Measurements from ENCODE around the gene RAX2. TPM values are rescaled to one million over a fixed set of nuclear protein-coding genes. Genes with fewer than 3 reads are reported as not detected.
"Not testable (repeated sequence)": the region's sequence is repeated elsewhere in the genome, so short reads cannot be mapped to it uniquely, and the experiment has no call there.

Gene RAX2
- total and polyA plus RNA-seq, 7 donors = not detected

GRCh38 chr19:3818466-3818865, 46.4 kb upstream of the RAX2 start:
- H3K27me3 ChIP-seq (ENCODE audit: insufficient read depth in 3 of 3, low read length in 2 of 3) = peaks cover 0 to 27% (median 10%) of the 10 kb centered on the region in 3 donors
- H3K36me3 ChIP-seq (ENCODE audit: insufficient read depth in 1 of 2, low read depth in 1 of 2) = no peaks in the 10 kb centered on the region
- H3K27ac ChIP-seq = no peak overlapping the region
- H3K9me3 ChIP-seq = no peaks in the 10 kb centered on the region
- TF ChIP-seq CTCF (IDR thresholded peaks at IDR 0.05) = no peak
- intact Hi-C loops (cut with DNase I) = no loop called here
- H3K4me3 ChIP-seq = no peak overlapping the region
- no peaks in the 10 kb centered on the region for H3K4me1 ChIP-seq
- ATAC-seq (no peak), DNase-seq (no peak)
- 28 to 35% (median 31%) methylated on average over 11 of the region's 11 CpGs for WGBS, 3 donors

- intact Hi-C loops (cut with DNase I) = no loop called here
- H3K36me3 ChIP-seq (ENCODE audit: insufficient read depth in 1 of 2, low read depth in 1 of 2) = no peaks in the 10 kb centered on the region
- DNase-seq (no peak), ATAC-seq (no peak)
- H3K4me3 ChIP-seq = no peak overlapping the region
- no peak overlapping the region for H3K27ac ChIP-seq
- H3K27me3 ChIP-seq (ENCODE audit: insufficient read depth in 3 of 3, low read length in 2 of 3) = peaks cover 0 to 21% (median 7%) of the 10 kb centered on the region in 3 donors
- no peaks in the 10 kb centered on the region for H3K9me3 ChIP-seq
- WGBS, 3 donors = 78 to 79% (median 79%) methylated on average over 8 of the region's 8 CpGs
- no peaks in the 10 kb centered on the region for H3K4me1 ChIP-seq
- TF ChIP-seq CTCF (IDR thresholded peaks at IDR 0.05) = no peak
Observed at GRCh38 chr19:3817761-3818160, 45.7 kb upstream of the RAX2 start.

- H3K4me3 ChIP-seq = no peak overlapping the region
- DNase-seq = no peak
- H3K9me3 ChIP-seq = no peaks in the 10 kb centered on the region
- no peak for TF ChIP-seq CTCF (IDR thresholded peaks at IDR 0.05)
- peaks cover 0 to 23% (median 9%) of the 10 kb centered on the region in 3 donors for H3K27me3 ChIP-seq (ENCODE audit: insufficient read depth in 3 of 3, low read length in 2 of 3)
- ATAC-seq = no peak
- no peak overlapping the region for H3K27ac ChIP-seq
- 86 to 88% (median 86%) methylated on average over 45 of the region's 45 CpGs for WGBS, 3 donors
- no peaks in the 10 kb centered on the region for H3K36me3 ChIP-seq (ENCODE audit: insufficient read depth in 1 of 2, low read depth in 1 of 2)
- H3K4me1 ChIP-seq = no peaks in the 10 kb centered on the region
- intact Hi-C loops (cut with DNase I) = no loop called here
Observed at GRCh38 chr19:3816566-3817218, 44.7 kb upstream of the RAX2 start.

- 85 to 91% (median 89%) methylated on average over 8 to 9 of the region's 9 CpGs for WGBS, 3 donors
- H3K4me3 ChIP-seq; H3K27ac ChIP-seq; H3K36me3 ChIP-seq (ENCODE audit: insufficient read depth in 1 of 2, low read depth in 1 of 2); ATAC-seq; intact Hi-C loops (cut with DNase I); DNase-seq; H3K4me1 ChIP-seq; H3K9me3 ChIP-seq: not testable (repeated sequence)
- H3K27me3 ChIP-seq (ENCODE audit: insufficient read depth in 3 of 3, low read length in 2 of 3) = peaks cover 0 to 29% (median 10%) of the 10 kb centered on the region in 3 donors
Observed at GRCh38 chr19:3816148-3816547, 44.1 kb upstream of the RAX2 start.

GRCh38 chr19:3814648-3815047, 42.6 kb upstream of the RAX2 start:
- ATAC-seq (no peak), DNase-seq (no peak)
- intact Hi-C loops (cut with DNase I) = no loop called here
- WGBS, 3 donors = 82 to 89% (median 87%) methylated on average over 4 of the region's 4 CpGs
- Histone ChIP-seq H3K27me3 (ENCODE audit: insufficient read depth in 3 of 3, low read length in 2 of 3) (peaks cover 0 to 37% (median 7%) of the 10 kb centered on the region in 3 donors), H3K4me1 (no peaks in the 10 kb centered on the region), H3K4me3 (no peak overlapping the region), H3K36me3 (ENCODE audit: insufficient read depth in 1 of 2, low read depth in 1 of 2) (no peaks in the 10 kb centered on the region), H3K9me3 (no peaks in the 10 kb centered on the region), H3K27ac (no peak overlapping the region)
- no peak for TF ChIP-seq CTCF (IDR thresholded peaks at IDR 0.05)

Data from psoas muscle (tissue), 8 donors.